CD4-positive, alpha-beta T cell (primary cell): ENCODE data around the gene CISH. TPM values are rescaled to one million over a fixed set of nuclear protein-coding genes. Genes with fewer than 3 reads are reported as not detected.

ENCODE experiments used
- ATAC-seq: fragments of 200-7000 bp; cut with Tn5 transposase; one replicate; pipeline ENCODE4 v1.10.0; 2022; ENCODE audit warnings: mild to moderate bottlenecking; ENCODE audit not compliant: poor library complexity
- CTCF ChIA-PET: fragments of 350-600 bp; sonication (Branson Sonifier 250); formaldehyde crosslinking; loops from one replicate; lab custom pipeline; 2021; ENCODE audit warnings: antibody characterized with exemption, inconsistent platforms; lab: Charles Lee
- POLR2A ChIA-PET: fragments of 350-600 bp; sonication (Branson Sonifier 250); formaldehyde crosslinking; loops from one replicate; lab custom pipeline; 2021; ENCODE audit warnings: antibody characterized with exemption, inconsistent platforms; lab: Charles Lee
- DNase-seq, 14 experiments: peaks; one replicate each; pipeline ENCODE4 v3.0.0-alpha.2; 2013 to 2020; ENCODE audit warnings: mixed read lengths in 2 of 14
- H3K27ac ChIP-seq, 2 donors: one replicate each; pipeline versions ENCODE4 v1.5.1 to v1.7.0; 2013; ENCODE audit warnings: low read length in 2 of 2, low read depth in 1 of 2, mild to moderate bottlenecking in 1 of 2
- H3K27me3 ChIP-seq, 2 experiments: 1 replicate in 1 of 2; 2 replicates in 1 of 2; pipeline versions ENCODE4 v1.6.1 to v1.7.0; 2013; ENCODE audit warnings: low read length in 2 of 2, control low read depth in 1 of 2, mild to moderate bottlenecking in 1 of 2, moderate library complexity in 1 of 2; ENCODE audit not compliant: insufficient read depth in 2 of 2, control insufficient read depth in 1 of 2
- H3K36me3 ChIP-seq: one replicate; pipeline ENCODE4 v1.6.1; 2013; ENCODE audit warnings: low read length, control low read depth; ENCODE audit not compliant: insufficient read depth
- H3K4me1 ChIP-seq: one replicate; pipeline ENCODE4 v1.6.1; 2013; ENCODE audit warnings: low read length, control low read depth; ENCODE audit not compliant: insufficient read depth
- H3K4me3 ChIP-seq: one replicate; pipeline ENCODE4 v1.5.1; 2013; ENCODE audit warnings: mild to moderate bottlenecking, low read length, moderate library complexity
- H3K9me3 ChIP-seq, 2 experiments: 1 replicate in 1 of 2; 2 replicates in 1 of 2; pipeline versions ENCODE4 v1.6.1 to v1.7.0; 2013; ENCODE audit warnings: low read length in 2 of 2, mild to moderate bottlenecking in 2 of 2, control low read depth in 1 of 2, moderate library complexity in 1 of 2; ENCODE audit not compliant: control insufficient read depth in 1 of 2, insufficient read depth in 1 of 2
- H3K27ac Mint-ChIP-seq: one replicate; pipeline ENCODE4 v1.8.0; 2020; ENCODE audit warnings: mixed read lengths
- H3K27me3 Mint-ChIP-seq: one replicate; pipeline ENCODE4 v1.8.0; 2021; ENCODE audit warnings: mixed read lengths
- H3K36me3 Mint-ChIP-seq: one replicate; pipeline ENCODE4 v1.8.0; 2021; ENCODE audit warnings: low read depth, mixed read lengths
- H3K4me1 Mint-ChIP-seq: one replicate; pipeline ENCODE4 v1.8.0; 2021; ENCODE audit warnings: low read depth, mixed read lengths
- H3K4me3 Mint-ChIP-seq: one replicate; pipeline ENCODE4 v1.8.0; 2020; ENCODE audit warnings: mild to moderate bottlenecking, mixed read lengths
- H3K9me3 Mint-ChIP-seq: one replicate; pipeline ENCODE4 v1.8.0; 2020; ENCODE audit warnings: mixed read lengths
- intact Hi-C, 2 experiments: fragments of 100-400 bp; cut with DNase I in 1 of 2; cut with micrococcal nuclease in 1 of 2; formaldehyde crosslinking; loops; one replicate each; pipeline versions ENCODE4 v1.15.1 to v1.9.0; 2023 to 2025; cut with DNase I, micrococcal nuclease
- total RNA-seq, 174 experiments: library from RNA in 2 of 174; stranded (reverse) in 2 of 174; gene quantifications; one replicate each; pipeline ENCODE4 v1.2.3 and lab custom pipeline; 2021 to 2026
- TF ChIP-seq, protein P1 (sequence below): fragments of 200-600 bp; IDR thresholded peaks from one replicate; pipeline ENCODE4 v1.8.0; 2022; ENCODE audit warnings: antibody characterized with exemption, mild to moderate bottlenecking

The CISH gene
- total RNA-seq, 2 experiments from 2014 or later = 3.5 to 3.7 TPM

GRCh38 chr3:50652709-50653108 is 41.1 kb upstream of the CISH start:
- no peaks in the 10 kb centered on the region for H3K27me3 ChIP-seq
- H3K9me3 ChIP-seq = no peaks in the 10 kb centered on the region
- H3K36me3 ChIP-seq = peaks cover 15% of the 10 kb centered on the region
- no peak overlapping the region for H3K27ac ChIP-seq
- Mint-ChIP-seq H3K4me3 (no peak overlapping the region), H3K36me3 (peaks cover under 1% of the 10 kb centered on the region), H3K9me3 (no peaks in the 10 kb centered on the region), H3K27me3 (no peaks in the 10 kb centered on the region), H3K4me1 (peaks cover 7% of the 10 kb centered on the region), H3K27ac (peak overlapping the region; percentile 2)
- no peak overlapping the region for H3K4me3 ChIP-seq
- ChIA-PET CTCF (interaction anchor here (0.6 to 4.1 kb wide), 8 partner anchors 25 to 84 kb away, joined by 3 to 60 read pairs (median 4); partner anchors contain the start of genes CISH and MAPKAPK3), POLR2A (interaction anchor here (0.8 to 4.5 kb wide), 4 partner anchors 30 to 83 kb away, joined by 3 to 43 read pairs (median 8); partner anchors contain the start of genes HEMK1 and MAPKAPK3)
- peak; percentile 64 for ATAC-seq
- peak; percentile 20 to 74 (median 50) for DNase-seq
- TF ChIP-seq, protein P1, sequence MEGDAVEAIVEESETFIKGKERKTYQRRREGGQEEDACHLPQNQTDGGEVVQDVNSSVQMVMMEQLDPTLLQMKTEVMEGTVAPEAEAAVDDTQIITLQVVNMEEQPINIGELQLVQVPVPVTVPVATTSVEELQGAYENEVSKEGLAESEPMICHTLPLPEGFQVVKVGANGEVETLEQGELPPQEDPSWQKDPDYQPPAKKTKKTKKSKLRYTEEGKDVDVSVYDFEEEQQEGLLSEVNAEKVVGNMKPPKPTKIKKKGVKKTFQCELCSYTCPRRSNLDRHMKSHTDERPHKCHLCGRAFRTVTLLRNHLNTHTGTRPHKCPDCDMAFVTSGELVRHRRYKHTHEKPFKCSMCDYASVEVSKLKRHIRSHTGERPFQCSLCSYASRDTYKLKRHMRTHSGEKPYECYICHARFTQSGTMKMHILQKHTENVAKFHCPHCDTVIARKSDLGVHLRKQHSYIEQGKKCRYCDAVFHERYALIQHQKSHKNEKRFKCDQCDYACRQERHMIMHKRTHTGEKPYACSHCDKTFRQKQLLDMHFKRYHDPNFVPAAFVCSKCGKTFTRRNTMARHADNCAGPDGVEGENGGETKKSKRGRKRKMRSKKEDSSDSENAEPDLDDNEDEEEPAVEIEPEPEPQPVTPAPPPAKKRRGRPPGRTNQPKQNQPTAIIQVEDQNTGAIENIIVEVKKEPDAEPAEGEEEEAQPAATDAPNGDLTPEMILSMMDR = peak; percentile 69
- peaks cover 6% of the 10 kb centered on the region for H3K4me1 ChIP-seq
- intact Hi-C loops = loop anchor here (1.0 kb wide), 2 partner anchors 36 to 80 kb away; no protein-coding TSS in a partner anchor

DNA sequence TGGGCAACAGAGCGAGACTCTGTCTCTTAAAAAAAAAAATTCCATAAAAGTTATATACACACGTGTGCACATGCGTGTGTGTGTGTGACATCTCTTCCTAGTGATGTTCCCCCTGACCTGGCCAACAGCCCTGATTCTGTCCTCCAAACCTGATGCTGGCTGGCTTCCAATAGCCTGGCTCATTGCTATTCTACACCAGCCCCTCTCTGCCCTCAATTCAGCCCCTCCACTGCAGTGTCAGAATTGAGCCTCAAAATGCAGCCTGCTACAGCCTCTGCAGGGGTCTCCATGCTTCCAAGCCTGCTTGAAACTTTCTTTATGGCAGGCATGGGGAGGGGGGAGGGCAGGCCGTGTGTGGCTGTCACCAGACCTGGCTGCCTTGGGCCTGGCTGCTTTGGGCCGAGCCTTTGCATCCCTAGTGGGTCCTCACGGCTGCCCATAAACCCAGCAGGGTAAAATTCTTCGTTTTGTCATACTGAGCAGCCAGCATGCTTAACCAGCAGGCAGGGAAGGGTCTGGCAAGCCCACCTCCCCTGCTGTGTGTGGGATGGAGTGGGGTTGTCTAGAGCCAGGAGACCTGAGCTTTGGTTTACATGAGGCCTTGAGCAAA is 40.5 kb upstream of the CISH start:
- Mint-ChIP-seq H3K4me1 (peaks cover 7% of the 10 kb centered on the region), H3K9me3 (no peaks in the 10 kb centered on the region), H3K27me3 (no peaks in the 10 kb centered on the region), H3K4me3 (no peak overlapping the region), H3K27ac (no peak overlapping the region), H3K36me3 (peaks cover 8% of the 10 kb centered on the region)
- no peaks in the 10 kb centered on the region for H3K9me3 ChIP-seq
- CTCF ChIA-PET = interaction anchor here (0.6 to 4.1 kb wide), 7 partner anchors 24 to 83 kb away, joined by 3 to 60 read pairs (median 4); partner anchors contain the start of genes CISH and MAPKAPK3
- peaks cover 6% of the 10 kb centered on the region for H3K4me1 ChIP-seq
- intact Hi-C loops = loop anchor here (1.0 kb wide), 2 partner anchors 36 to 80 kb away; no protein-coding TSS in a partner anchor
- ATAC-seq (no peak), DNase-seq (no peak)
- H3K36me3 ChIP-seq = peaks cover 22% of the 10 kb centered on the region
- POLR2A ChIA-PET = interaction anchor here (1.1 to 4.5 kb wide), 3 partner anchors 32 to 83 kb away, joined by 3 to 43 read pairs (median 12); partner anchors contain the start of genes HEMK1 and MAPKAPK3
- H3K27ac ChIP-seq = no peak overlapping the region
- H3K27me3 ChIP-seq = no peaks in the 10 kb centered on the region
- H3K4me3 ChIP-seq = no peak overlapping the region
- TF ChIP-seq, protein P1 = no peak

DNA sequence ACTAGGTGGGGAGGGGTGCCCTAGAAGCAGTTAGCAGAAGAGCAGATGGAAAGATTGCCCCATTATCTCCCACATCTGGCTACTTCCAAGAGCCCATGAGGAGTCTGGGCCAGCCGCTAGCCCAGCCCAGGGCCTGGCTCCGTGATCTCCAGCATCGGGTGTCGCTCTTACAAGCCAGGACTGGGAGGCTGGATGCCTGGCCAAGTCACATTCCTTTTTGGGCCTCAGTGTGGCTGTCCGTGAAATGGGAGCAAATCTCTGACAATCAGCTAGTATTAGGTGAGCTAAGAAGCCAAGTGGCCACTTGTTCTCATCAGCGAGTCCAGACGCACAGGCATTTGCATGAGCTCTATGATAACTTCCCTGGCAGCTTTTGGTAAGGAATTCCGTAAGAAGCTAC is 39.9 kb upstream of the CISH start:
- peak overlapping the region; percentile 36 for H3K27ac Mint-ChIP-seq

More for the DNA sequence above, 39.9 kb upstream of the CISH start:
- no peak overlapping the region for H3K4me3 Mint-ChIP-seq
- intact Hi-C loops = no loop called here
- ATAC-seq (no peak), DNase-seq (no peak)
- peaks cover 12% of the 10 kb centered on the region for H3K36me3 Mint-ChIP-seq
- H3K9me3 Mint-ChIP-seq = no peaks in the 10 kb centered on the region
- no peaks in the 10 kb centered on the region for H3K27me3 ChIP-seq
- peaks cover 28% of the 10 kb centered on the region for H3K36me3 ChIP-seq
- no peak overlapping the region for H3K4me3 ChIP-seq
- POLR2A ChIA-PET = interaction anchor here (4.5 kb wide), 1 partner anchor 35 kb away, joined by 43 read pairs; the partner anchor contains the start of gene MAPKAPK3
- CTCF ChIA-PET = interaction anchor here (4.1 kb wide), 1 partner anchor 36 kb away, joined by 60 read pairs; the partner anchor contains the start of gene MAPKAPK3
- no peaks in the 10 kb centered on the region for H3K9me3 ChIP-seq
- peaks cover 6% of the 10 kb centered on the region for H3K4me1 ChIP-seq
- no peaks in the 10 kb centered on the region for H3K27me3 Mint-ChIP-seq
- H3K27ac ChIP-seq = no peak overlapping the region
- peaks cover 7% of the 10 kb centered on the region for H3K4me1 Mint-ChIP-seq
- TF ChIP-seq, protein P1 = no peak
